B cell (primary cell): ENCODE measurements around the gene NAA35. TPM values are rescaled to one million over a fixed set of nuclear protein-coding genes. Genes with fewer than 3 reads are reported as not detected.

Experiments
- ATAC-seq: fragments of 200-7000 bp; cut with Tn5 transposase; one replicate; pipeline ENCODE4 v1.10.0; 2021; ENCODE audit warnings: low read depth, mild to moderate bottlenecking, moderate number of reproducible peaks, moderate library complexity
- CTCF ChIA-PET: fragments of 350-600 bp; sonication (Branson Sonifier 250); formaldehyde crosslinking; loops from one replicate; lab custom pipeline; 2021; ENCODE audit warnings: antibody characterized with exemption, inconsistent platforms; lab: Charles Lee
- POLR2A ChIA-PET: fragments of 350-600 bp; sonication (Branson Sonifier 250); formaldehyde crosslinking; loops from one replicate; lab custom pipeline; 2021; ENCODE audit warnings: antibody characterized with exemption; lab: Charles Lee
- DNase-seq: peaks from one replicate; pipeline ENCODE4 v3.0.0; 2013
- H2AFZ ChIP-seq: 2 replicates; pipeline ENCODE4 v1.6.1; 2012; ENCODE audit warnings: mild to moderate bottlenecking, low read depth, low read length; ENCODE audit not compliant: insufficient read depth, poor library complexity, severe bottlenecking
- H3K27ac ChIP-seq, 2 donors: 1 replicate in 1 of 2; 2 replicates in 1 of 2; pipeline ENCODE4 v1.5.1; 2012 to 2013; ENCODE audit warnings: low read length in 2 of 2, mild to moderate bottlenecking in 2 of 2, moderate library complexity in 1 of 2
- H3K27me3 ChIP-seq, 4 experiments: fragments of 200-600 bp in 1 of 4; sonication (generic) in 1 of 4; replicated peaks in 1 of 4; 1 replicate in 2 of 4; 2 replicates in 2 of 4; pipeline versions ENCODE4 v1.6.1 to v1.7.0; 2013 to 2016; ENCODE audit warnings: low read length in 3 of 4, mild to moderate bottlenecking in 2 of 4, mixed read lengths in 1 of 4, moderate library complexity in 1 of 4; ENCODE audit not compliant: insufficient read depth in 4 of 4, control insufficient read depth in 3 of 4; ENCODE audit errors: control extremely low read depth in 1 of 4
- H3K36me3 ChIP-seq, 2 experiments: replicated peaks in 1 of 2; 1 replicate in 1 of 2; 2 replicates in 1 of 2; pipeline versions ENCODE4 v1.6.1 to v1.7.1; 2013; ENCODE audit warnings: low read length in 1 of 2; ENCODE audit not compliant: insufficient read depth in 2 of 2, control insufficient read depth in 1 of 2; ENCODE audit errors: control extremely low read depth in 1 of 2, extremely low read depth in 1 of 2
- H3K4me1 ChIP-seq, 2 donors: fragments of 200-600 bp in 1 of 2; sonication (generic) in 1 of 2; 1 replicate in 1 of 2; 2 replicates in 1 of 2; pipeline versions ENCODE4 v1.5.1 to v1.6.1; 2013 to 2017; ENCODE audit warnings: low read length in 2 of 2; ENCODE audit not compliant: control insufficient read depth in 2 of 2, insufficient read depth in 2 of 2
- H3K4me2 ChIP-seq: replicated peaks from 2 replicates; pipeline ENCODE3; 2012; ENCODE audit warnings: mild to moderate bottlenecking, low read depth, low read length; ENCODE audit not compliant: poor library complexity, severe bottlenecking
- H3K4me3 ChIP-seq, 5 experiments: fragments of 200-600 bp in 1 of 5; sonication (generic) in 1 of 5; 1 replicate in 3 of 5; 2 replicates in 2 of 5; pipeline versions ENCODE4 v1.5.1 to v1.7.0; 2011 to 2016; ENCODE audit warnings: low read length in 4 of 5, mild to moderate bottlenecking in 4 of 5, low read depth in 2 of 5, control low read depth in 1 of 5, moderate library complexity in 1 of 5; ENCODE audit not compliant: insufficient read depth in 1 of 5; ENCODE audit errors: control extremely low read depth in 1 of 5, extremely low read depth in 1 of 5
- H3K79me2 ChIP-seq: fragments of 200-600 bp; sonication (generic); one replicate; pipeline ENCODE4 v1.6.0; 2016; ENCODE audit warnings: low read length; ENCODE audit not compliant: control insufficient read depth, insufficient read depth
- H3K9ac ChIP-seq: fragments of 200-600 bp; sonication (generic); 2 replicates; pipeline ENCODE4 v1.6.1; 2017; ENCODE audit warnings: mild to moderate bottlenecking, low read length, moderate library complexity
- H3K9me3 ChIP-seq, 3 donors: one replicate each; pipeline versions ENCODE4 v1.6.1 to v1.7.1; 2013; ENCODE audit warnings: low read length in 2 of 3; ENCODE audit not compliant: control insufficient read depth in 2 of 3, insufficient read depth in 1 of 3; ENCODE audit errors: control extremely low read depth in 1 of 3
- H4K20me1 ChIP-seq: 2 replicates; pipeline ENCODE4 v1.6.0; 2012; ENCODE audit warnings: mild to moderate bottlenecking, low read length; ENCODE audit not compliant: insufficient read depth, control insufficient read depth, poor library complexity, severe bottlenecking
- H3K27ac Mint-ChIP-seq: one replicate; pipeline ENCODE4 v1.8.0; 2021; ENCODE audit warnings: mixed read lengths
- H3K27me3 Mint-ChIP-seq: one replicate; pipeline ENCODE4 v1.8.0; 2021; ENCODE audit warnings: mixed read lengths
- H3K4me1 Mint-ChIP-seq: one replicate; pipeline ENCODE4 v1.8.0; 2021; ENCODE audit warnings: mixed read lengths
- H3K4me3 Mint-ChIP-seq: one replicate; pipeline ENCODE4 v1.8.0; 2021; ENCODE audit warnings: mixed read lengths
- H3K9me3 Mint-ChIP-seq: one replicate; pipeline ENCODE4 v1.8.0; 2022; ENCODE audit warnings: mixed read lengths; ENCODE audit not compliant: insufficient read depth
- CTCF ChIP-seq: fragments of 200-600 bp; IDR thresholded peaks from one replicate; pipeline ENCODE4 v1.8.0; 2022; ENCODE audit warnings: antibody characterized with exemption, mild to moderate bottlenecking
- EZH2 ChIP-seq: IDR thresholded peaks from 2 replicates; pipeline ENCODE4 v1.6.1; 2012; ENCODE audit warnings: borderline replicate concordance, low read depth, mild to moderate bottlenecking, moderate library complexity, low read length; ENCODE audit not compliant: insufficient read depth, poor library complexity, severe bottlenecking
- WGBS: methylation state at CpG from one replicate; pipeline ENCODE4 v1.1.5; 2013; ENCODE audit warnings: missing lambda C conversion rate; ENCODE audit not compliant: insufficient coverage; 5-methylcytosine and 5-hydroxymethylcytosine counted together
- intact Hi-C: fragments of 100-400 bp; cut with micrococcal nuclease; formaldehyde crosslinking; loops from one replicate; pipeline ENCODE4 v1.10.0; 2022
- polyA plus RNA-seq: library from polyadenylated mRNA; depleted of rRNA; stranded (reverse); fragments of >200 nt; gene quantifications from 2 replicates; pipeline ENCODE4 v1.2.3, GENCODE V29; 2012
- total RNA-seq, 2 donors: library from RNA; stranded (reverse); fragments of 120-200 nt in 1 of 2; gene quantifications; 1 replicate in 1 of 2; 2 replicates in 1 of 2; pipeline versions ENCODE4 v1.2.3 to v1.2.4, GENCODE V29; 2013 to 2022

NAA35 gene
- total and polyA plus RNA-seq, 2 donors (not counting 1 experiment from before 2014, with no cell fraction given), result 4.5 to 26.2 TPM

- no peaks in the 10 kb centered on the region for H3K9me3 ChIP-seq
- no peaks in the 10 kb centered on the region for H3K36me3 ChIP-seq
- no peaks in the 10 kb centered on the region for H3K27me3 ChIP-seq
- no peak overlapping the region for H3K4me2 ChIP-seq
- TF ChIP-seq EZH2 (no peak), CTCF (no peak)
- no peak overlapping the region for H2AFZ ChIP-seq
- intact Hi-C loops, result no loop called here
- ChIA-PET POLR2A (no interaction called here), CTCF (interaction anchor here (0.6 kb wide), 1 partner anchor 1890 kb away, joined by 3 read pairs; no protein-coding TSS in a partner anchor)
- Mint-ChIP-seq H3K4me3 (no peak overlapping the region), H3K27ac (no peak overlapping the region), H3K9me3 (no peaks in the 10 kb centered on the region), H3K27me3 (peaks cover 9% of the 10 kb centered on the region), H3K4me1 (no peaks in the 10 kb centered on the region)
- 83% methylated on average over 12 of the region's 16 CpGs for WGBS
- no peak overlapping the region for H3K4me3 ChIP-seq
- no peaks in the 10 kb centered on the region for H3K79me2 ChIP-seq
- H4K20me1 ChIP-seq, result no peaks in the 10 kb centered on the region
- no peak overlapping the region for H3K9ac ChIP-seq
- no peaks in the 10 kb centered on the region for H3K4me1 ChIP-seq
- DNase-seq (no peak), ATAC-seq (no peak)
- no peak overlapping the region for H3K27ac ChIP-seq
Observed at GRCh38 chr9:86062845-86063693, 122.1 kb downstream of the NAA35 start.

GRCh38 chr9:86064220-86064619, 123.3 kb downstream of the NAA35 start:
- H3K36me3 ChIP-seq, result no peaks in the 10 kb centered on the region
- 91% methylated on average over 2 of the region's 2 CpGs for WGBS
- H3K9me3 ChIP-seq, result no peaks in the 10 kb centered on the region
- no peak overlapping the region for H3K4me3 Mint-ChIP-seq
- H3K27ac ChIP-seq, result no peak overlapping the region
- no peaks in the 10 kb centered on the region for H3K9me3 Mint-ChIP-seq
- H3K4me1 Mint-ChIP-seq, result no peaks in the 10 kb centered on the region
- H3K4me3 ChIP-seq, result no peak overlapping the region
- no peaks in the 10 kb centered on the region for H4K20me1 ChIP-seq
- no peaks in the 10 kb centered on the region for H3K79me2 ChIP-seq
- ChIA-PET POLR2A (no interaction called here), CTCF (no interaction called here)
- no peak for DNase-seq
- H3K4me1 ChIP-seq, result no peaks in the 10 kb centered on the region
- TF ChIP-seq CTCF (no peak), EZH2 (no peak)
- H2AFZ ChIP-seq, result no peak overlapping the region
- no peak overlapping the region for H3K9ac ChIP-seq
- no peaks in the 10 kb centered on the region for H3K27me3 ChIP-seq
- H3K27ac Mint-ChIP-seq, result no peak overlapping the region
- no peak for ATAC-seq
- intact Hi-C loops, result no loop called here
- H3K4me2 ChIP-seq, result no peak overlapping the region
- H3K27me3 Mint-ChIP-seq, result peaks cover 3% of the 10 kb centered on the region
